Endothelial cell of umbilical vein (primary cell): ENCODE measurements around the gene SULT2B1. TPM values are rescaled to one million over a fixed set of nuclear protein-coding genes. Genes with fewer than 3 reads are reported as not detected.

Experiments
- BruUV-seq: library from RNA; stranded (reverse); fragments of 400-500 nt; replicated peaks from 2 replicates; lab custom pipeline; 2021; lab: Mats Ljungman, UMichigan
- CTCF ChIA-PET: fragments of 300-600, 350-600 bp; sonication (Branson Sonifier 250); formaldehyde crosslinking; loops from one replicate; lab custom pipeline; 2021; ENCODE audit warnings: antibody characterized with exemption, inconsistent platforms; lab: Charles Lee
- POLR2A ChIA-PET: fragments of 300-600, 350-600 bp; sonication (Branson Sonifier 250); formaldehyde crosslinking; loops from one replicate; lab custom pipeline; 2021; ENCODE audit warnings: antibody characterized with exemption, inconsistent platforms; lab: Charles Lee
- DNase-seq: peaks from one replicate; pipeline ENCODE4 v3.0.0-alpha.2; 2011; ENCODE audit warnings: low read depth, low spot score
- FAIRE-seq: peaks from 2 replicates; lab custom pipeline; 2011; peaks lifted over from hg19 to GRCh38; lab: Jason Lieb, UNC
- H2AFZ ChIP-seq: 2 replicates; pipeline ENCODE4 v1.6.0; 2012; ENCODE audit warnings: low read depth, low read length, control low read depth, inconsistent platforms
- H3K27ac ChIP-seq: 2 replicates; pipeline ENCODE4 v1.5.1; 2011; ENCODE audit warnings: low read depth, mild to moderate bottlenecking, control low read depth, low read length, moderate library complexity; ENCODE audit not compliant: insufficient read depth
- H3K27me3 ChIP-seq, 2 experiments: 2 replicates each; pipeline versions ENCODE4 v1.6.0 to v1.6.1; 2011; ENCODE audit warnings: low read length in 2 of 2, mixed read lengths in 1 of 2; ENCODE audit not compliant: control insufficient read depth in 2 of 2, insufficient read depth in 2 of 2
- H3K36me3 ChIP-seq, 2 experiments: 2 replicates in 1 of 2; 3 replicates in 1 of 2; pipeline ENCODE4 v1.5.1; 2011; ENCODE audit warnings: low read length in 2 of 2, mild to moderate bottlenecking in 1 of 2, moderate library complexity in 1 of 2; ENCODE audit not compliant: control insufficient read depth in 2 of 2, insufficient read depth in 2 of 2; ENCODE audit errors: extremely low read depth in 1 of 2
- H3K4me1 ChIP-seq: 3 replicates; pipeline ENCODE4 v1.5.1; 2011; ENCODE audit warnings: mild to moderate bottlenecking, low read length; ENCODE audit not compliant: control insufficient read depth, insufficient read depth; ENCODE audit errors: extremely low read depth
- H3K4me2 ChIP-seq: 2 replicates; pipeline ENCODE4 v1.6.1; 2011; ENCODE audit warnings: low read length, control low read depth, mixed read lengths; ENCODE audit not compliant: insufficient read depth
- H3K4me3 ChIP-seq, 3 experiments: fragments of 200-600 bp in 1 of 3; sonication (generic), shearing (Covaris generic) in 1 of 3; replicated peaks in 1 of 3; 2 replicates each; pipeline ENCODE4 v1.5.1; 2011 to 2016; ENCODE audit warnings: control low read depth in 3 of 3, low read length in 3 of 3, mild to moderate bottlenecking in 2 of 3, inconsistent platforms in 1 of 3, low read depth in 1 of 3, moderate library complexity in 1 of 3; ENCODE audit not compliant: insufficient read depth in 1 of 3
- H3K79me2 ChIP-seq: 2 replicates; pipeline ENCODE4 v1.6.0; 2012; ENCODE audit warnings: low read length, inconsistent platforms; ENCODE audit not compliant: control insufficient read depth, insufficient read depth
- H3K9ac ChIP-seq: replicated peaks from 2 replicates; pipeline ENCODE3; 2011; ENCODE audit warnings: low read length, control low read depth; ENCODE audit not compliant: insufficient read depth; ENCODE audit errors: extremely low read depth
- H3K9me1 ChIP-seq: replicated peaks from 3 replicates; pipeline ENCODE4 v1.6.0; 2011; ENCODE audit warnings: mild to moderate bottlenecking, low read length; ENCODE audit not compliant: control insufficient read depth, insufficient read depth; ENCODE audit errors: extremely low read depth
- H3K9me3 ChIP-seq: replicated peaks from 2 replicates; pipeline ENCODE4 v1.5.1; 2012; ENCODE audit warnings: low read length, inconsistent platforms; ENCODE audit not compliant: control insufficient read depth, insufficient read depth
- H4K20me1 ChIP-seq: replicated peaks from 2 replicates; pipeline ENCODE3; 2011; ENCODE audit warnings: mild to moderate bottlenecking, low read length; ENCODE audit not compliant: control insufficient read depth, insufficient read depth; ENCODE audit errors: extremely low read depth
- CTCF ChIP-seq, 2 donors: IDR thresholded peaks; 1 replicate in 1 of 2; 2 replicates in 1 of 2; pipeline ENCODE4 v1.5.1; 2011; ENCODE audit warnings: low read length in 2 of 2, mild to moderate bottlenecking in 2 of 2, moderate library complexity in 2 of 2, control low read depth in 1 of 2, inconsistent platforms in 1 of 2, low read depth in 1 of 2; ENCODE audit not compliant: insufficient read depth in 1 of 2; ENCODE audit errors: extremely low read depth in 1 of 2
- FOS ChIP-seq: IDR thresholded peaks from 2 replicates; pipeline ENCODE4 v1.6.1; 2011; ENCODE audit warnings: mild to moderate bottlenecking, low read length, moderate library complexity, borderline replicate concordance; ENCODE audit not compliant: insufficient read depth
- GATA2 ChIP-seq: IDR thresholded peaks from 2 replicates; pipeline ENCODE4 v1.7.0; 2011; ENCODE audit warnings: low read depth, mild to moderate bottlenecking, moderate library complexity, mixed read lengths, low read length; ENCODE audit not compliant: insufficient read length, insufficient read depth
- JUN ChIP-seq: IDR thresholded peaks from 2 replicates; pipeline ENCODE4 v1.6.1; 2011; ENCODE audit warnings: borderline replicate concordance, low read depth; ENCODE audit not compliant: insufficient read length, insufficient read depth
- POLR2A ChIP-seq: IDR thresholded peaks from 2 replicates; pipeline ENCODE4 v1.6.1; 2012; ENCODE audit warnings: low read depth, mild to moderate bottlenecking, control low read depth, low read length
- POLR2AphosphoS5 ChIP-seq: IDR thresholded peaks from 2 replicates; pipeline ENCODE4 v1.6.1; 2012; ENCODE audit warnings: low read depth, mild to moderate bottlenecking, control low read depth, low read length, moderate library complexity; ENCODE audit not compliant: insufficient read depth
- dilution Hi-C: fragments of 300-500 bp; cut with MboI; formaldehyde crosslinking; loops from one replicate; pipeline ENCODE4 v1.15.0; 2019; ENCODE audit warnings: low sequenced_read_pairs; ENCODE audit not compliant: extremely low pct_ligation_motif_present
- intact Hi-C: fragments of 100-400 bp; cut with micrococcal nuclease; formaldehyde crosslinking; loops from one replicate; pipeline ENCODE4 v1.10.0; 2022
- polyA plus RNA-seq, 4 experiments: library from polyadenylated mRNA; depleted of rRNA in 3 of 4; stranded (reverse) in 3 of 4; unstranded in 1 of 4; fragments of >200 nt; gene quantifications; 2 replicates each; pipeline versions ENCODE4 v1.2.1 to v1.2.3, GENCODE V29; 2011 to 2012; ENCODE audit warnings: missing spikeins in 1 of 4
- total RNA-seq: library from RNA; stranded (reverse); gene quantifications from 2 replicates; pipeline ENCODE4 v1.2.3, GENCODE V29; 2021

SULT2B1 gene
- total and polyA plus RNA-seq, 2 donors (not counting 3 experiments of a cell fraction or from before 2014, with no cell fraction given), result not detected

- peaks cover 17% of the 10 kb centered on the region for H3K4me1 ChIP-seq
- intact Hi-C loops, result no loop called here
- no peak overlapping the region for H3K27ac ChIP-seq
- TF ChIP-seq POLR2AphosphoS5 (peak; percentile 37), CTCF (IDR thresholded peaks at IDR 0.05; ENCODE audit: extremely low read depth in 1 of 2, insufficient read depth in 1 of 2, low read depth in 1 of 2, low read length in 2 of 2) (no peak)
- no peaks in the 10 kb centered on the region for H4K20me1 ChIP-seq
- dilution Hi-C loops, result no loop called here
- H3K4me2 ChIP-seq, result no peak overlapping the region
- BruUV-seq, result no TSS peak
- H3K27me3 ChIP-seq, result no peaks in the 10 kb centered on the region
- H3K9me1 ChIP-seq, result no peaks in the 10 kb centered on the region
- no peak for DNase-seq
- H3K36me3 ChIP-seq, result peaks cover 19 to 24% of the 10 kb centered on the region in 2 experiments
- POLR2A ChIA-PET, result interaction anchor here (0.6 to 0.8 kb wide), 2 partner anchors 12 to 17 kb away, joined by 3 to 16 read pairs; no protein-coding TSS in a partner anchor
- no peaks in the 10 kb centered on the region for H3K9me3 ChIP-seq
- H3K9ac ChIP-seq, result no peak overlapping the region
- no peak overlapping the region for H2AFZ ChIP-seq
- CTCF ChIA-PET, result no interaction called here
- FAIRE-seq, result no peak
- H3K79me2 ChIP-seq, result peaks cover 26% of the 10 kb centered on the region
- H3K4me3 ChIP-seq, result no peak overlapping the region
Observed at GRCh38 chr19:48613024-48613851, 61.3 kb downstream of the SULT2B1 start.

GRCh38 chr19:48613852-48614435 lies 62.0 kb downstream of the SULT2B1 start:
- dilution Hi-C loops, result no loop called here
- Histone ChIP-seq H3K9ac (no peak overlapping the region), H3K9me3 (no peaks in the 10 kb centered on the region), H3K79me2 (peaks cover 34% of the 10 kb centered on the region), H3K9me1 (no peaks in the 10 kb centered on the region), H3K4me2 (no peak overlapping the region), H3K27me3 (no peaks in the 10 kb centered on the region), H3K4me3 (no peak overlapping the region), H3K4me1 (peaks cover 17% of the 10 kb centered on the region), H3K36me3 (peaks cover 19 to 24% of the 10 kb centered on the region in 2 experiments), H3K27ac (no peak overlapping the region), H4K20me1 (no peaks in the 10 kb centered on the region), H2AFZ (no peak overlapping the region)
- CTCF ChIA-PET, result no interaction called here
- no TSS peak for BruUV-seq
- POLR2A ChIA-PET, result no interaction called here
- TF ChIP-seq POLR2A (peak; percentile 3), GATA2 (no peak), POLR2AphosphoS5 (peak; percentile 43), FOS (no peak), JUN (no peak), CTCF (IDR thresholded peaks at IDR 0.05; ENCODE audit: extremely low read depth in 1 of 2, insufficient read depth in 1 of 2, low read depth in 1 of 2, low read length in 2 of 2) (no peak)
- intact Hi-C loops, result no loop called here
- no peak for FAIRE-seq
- DNase-seq, result no peak
